ENCODE data around the gene PTPN14. TPM values are rescaled to one million over a fixed set of nuclear protein-coding genes. Genes with fewer than 3 reads are reported as not detected.

PTPN14 gene
- total and polyA plus RNA-seq, 2 of the 8 experiments (the other 6 are each of a cell fraction or from before 2014, with no cell fraction given), result 14.4 to 93.6 TPM

DNA sequence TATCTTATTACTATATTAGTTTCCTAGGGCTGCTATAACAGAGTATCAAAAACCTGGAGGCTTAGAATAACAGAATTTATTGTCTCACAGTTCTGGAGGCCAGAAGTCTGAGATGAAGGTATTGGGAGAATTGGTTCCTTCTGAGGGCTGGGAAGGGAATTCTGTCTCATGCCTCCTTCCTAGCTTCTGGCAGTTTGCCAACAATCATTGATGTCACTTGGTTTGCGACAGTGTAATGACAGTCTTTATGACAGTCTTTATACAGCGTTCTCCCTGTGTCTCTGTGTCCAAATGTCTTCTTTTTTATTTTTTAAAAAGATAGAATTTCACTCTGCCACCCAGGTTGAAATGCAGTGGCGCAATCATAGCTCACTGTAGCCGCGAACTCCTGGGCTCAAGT is 35.8 kb upstream of the PTPN14 start (continued):
- TF ChIP-seq FOSL1 (IDR thresholded peaks at IDR 0.05; ENCODE audit: insufficient read depth, low read depth, low read length) (no peak), CHD2 (IDR thresholded peaks at IDR 0.05; ENCODE audit: low read length) (no peak), SUZ12 (IDR thresholded peaks at IDR 0.05; ENCODE audit: low read length) (no peak)
